HG02884 (cell line): ENCODE results near the gene TSSK3.
A peak's percentile ranks its signal among the peaks of the same experiment; 100 is the strongest.

Experiments used
- ATAC-seq: cut with Tn5 transposase; IDR thresholded peaks from one replicate; pipeline ENCODE4 v1.9.1; 2021; ENCODE audit warnings: mild to moderate bottlenecking, moderate library complexity; ENCODE audit not compliant: unreplicated experiment

Gene TSSK3

GRCh38 chr1:32361308-32361673 lies 1.0 kb upstream of the TSSK3 start:
- no peak for ATAC-seq

- no peak for ATAC-seq
These were observed 465 bp upstream of the TSSK3 start for GRCh38 chr1:32361674-32362473.

GRCh38 chr1:32363713-32364112 lies 1.4 kb downstream of the TSSK3 start:
- no peak for ATAC-seq

- ATAC-seq = no peak
These were observed 2.5 kb downstream of the TSSK3 start for GRCh38 chr1:32364836-32365235.

- no peak for ATAC-seq
These were observed 3.1 kb downstream of the TSSK3 start for GRCh38 chr1:32365445-32365844.

GRCh38 chr1:32367912-32368635 lies 5.7 kb downstream of the TSSK3 start:
- no peak for ATAC-seq

GRCh38 chr1:32372149-32372756 lies 9.9 kb downstream of the TSSK3 start:
- ATAC-seq = no peak

GRCh38 chr1:32373996-32374592 lies 11.8 kb downstream of the TSSK3 start:
- ATAC-seq = no peak

GRCh38 chr1:32376199-32376598 lies 13.9 kb downstream of the TSSK3 start:
- no peak for ATAC-seq

GRCh38 chr1:32377541-32378220 lies 15.3 kb downstream of the TSSK3 start:
- no peak for ATAC-seq

- no peak for ATAC-seq
These were observed 17.7 kb downstream of the TSSK3 start for GRCh38 chr1:32380057-32380456.

- ATAC-seq = no peak
These were observed 24.5 kb downstream of the TSSK3 start for GRCh38 chr1:32386676-32387392.

- ATAC-seq = no peak
These were observed 26.3 kb downstream of the TSSK3 start for GRCh38 chr1:32388641-32389040.

- ATAC-seq = no peak
These were observed 28.8 kb downstream of the TSSK3 start for GRCh38 chr1:32390904-32391870.

GRCh38 chr1:32392325-32392724 lies 30.0 kb downstream of the TSSK3 start:
- no peak for ATAC-seq

- ATAC-seq = no peak
These were observed 30.8 kb downstream of the TSSK3 start for GRCh38 chr1:32393136-32393535.

- ATAC-seq = peak; percentile 11
These were observed 31.4 kb downstream of the TSSK3 start for GRCh38 chr1:32393832-32394140.

- ATAC-seq = peak; percentile 96
These were observed 32.0 kb downstream of the TSSK3 start, which contains the start of gene BSDC1 for GRCh38 chr1:32394141-32394889. Gene BSDC1, minus strand, starts transcription at chr1:32394441. Its CDS starts 27 bp downstream, at chr1:32394414.
